A673 (cell line): ENCODE results near the gene DRD2. TPM values are rescaled to one million over a fixed set of nuclear protein-coding genes. Genes with fewer than 3 reads are reported as not detected.

Experiments
- BruUV-seq: library from RNA; stranded (reverse); fragments of 400-500 nt; replicated peaks from 2 replicates; lab custom pipeline; 2021; lab: Mats Ljungman, UMichigan
- CTCF ChIA-PET: fragments of 300-600 bp; sonication (Branson Sonifier 250); formaldehyde crosslinking; loops from one replicate; lab custom pipeline; 2022; ENCODE audit warnings: antibody characterized with exemption; lab: Charles Lee
- POLR2A ChIA-PET: fragments of 300-600 bp; sonication (Branson Sonifier 250); formaldehyde crosslinking; loops from one replicate; lab custom pipeline; 2022; ENCODE audit warnings: antibody characterized with exemption; ENCODE audit not compliant: low non-redundant PET; lab: Charles Lee
- DNase-seq: peaks from one replicate; pipeline ENCODE4 v3.0.0-alpha.2; 2015; ENCODE audit warnings: low spot score
- H3K27ac ChIP-seq: fragments of 200-600 bp; sonication (generic); 2 replicates; pipeline ENCODE4 v1.5.1; 2016; ENCODE audit warnings: mixed run types, low read depth, mild to moderate bottlenecking, mixed read lengths, antibody characterized with exemption, low read length; ENCODE audit not compliant: poor library complexity, severe bottlenecking
- H3K27me3 ChIP-seq: fragments of 200-600 bp; sonication (generic); replicated peaks from 2 replicates; pipeline ENCODE4 v1.6.1; 2017; ENCODE audit warnings: mixed run types, low read depth, mild to moderate bottlenecking, mixed read lengths, antibody characterized with exemption, low read length; ENCODE audit not compliant: insufficient read depth, poor library complexity
- H3K36me3 ChIP-seq: fragments of 200-600 bp; sonication (generic); 2 replicates; pipeline ENCODE4 v1.6.1; 2016; ENCODE audit warnings: mixed run types, mild to moderate bottlenecking, mixed read lengths, antibody characterized with exemption, low read length; ENCODE audit not compliant: insufficient read depth, poor library complexity, severe bottlenecking
- H3K4me1 ChIP-seq: fragments of 200-600 bp; sonication (generic); 2 replicates; pipeline ENCODE4 v1.6.1; 2017; ENCODE audit warnings: mixed run types, mild to moderate bottlenecking, mixed read lengths, antibody characterized with exemption, low read length; ENCODE audit not compliant: insufficient read depth, poor library complexity, severe bottlenecking
- H3K4me3 ChIP-seq: fragments of 200-600 bp; sonication (generic); 2 replicates; pipeline ENCODE4 v1.5.1; 2016; ENCODE audit warnings: low read depth, mixed run types, mild to moderate bottlenecking, mixed read lengths, low read length; ENCODE audit not compliant: poor library complexity, severe bottlenecking
- H3K9me3 ChIP-seq: fragments of 200-600 bp; sonication (generic); 2 replicates; pipeline ENCODE4 v1.6.1; 2016; ENCODE audit warnings: mixed run types, low read depth, mild to moderate bottlenecking, mixed read lengths, antibody characterized with exemption, low read length; ENCODE audit not compliant: poor library complexity, severe bottlenecking
- CTCF ChIP-seq: fragments of 300-800, 200-600 bp; sonication (generic); conservative IDR thresholded peaks from 2 replicates; pipeline ENCODE4 v1.5.1; 2017; ENCODE audit warnings: low read depth, mild to moderate bottlenecking, antibody characterized with exemption, low read length, moderate library complexity, mixed read lengths
- EZH2 ChIP-seq: fragments of 200-600 bp; sonication (generic); IDR thresholded peaks from 2 replicates; pipeline ENCODE4 v1.6.1; 2017; ENCODE audit warnings: borderline replicate concordance, low read depth, mild to moderate bottlenecking, mixed read lengths, antibody characterized with exemption, low read length; ENCODE audit not compliant: poor library complexity, severe bottlenecking
- intact Hi-C: fragments of 100-400 bp; cut with micrococcal nuclease; formaldehyde crosslinking; loops from one replicate; pipeline ENCODE4 v1.10.0; 2022; ENCODE audit not compliant: unreplicated experiment
- total RNA-seq: library from RNA; stranded (reverse); gene quantifications from 2 replicates; pipeline ENCODE4 v1.2.3, GENCODE V29; 2021

Gene DRD2
- total RNA-seq, 1 experiment from 2014 or later, result 0.39 TPM

GRCh38 chr11:113369411-113369810 is 105.8 kb downstream of the DRD2 start:
- CTCF ChIA-PET, result no interaction called here
- DNase-seq, result no peak

DNA sequence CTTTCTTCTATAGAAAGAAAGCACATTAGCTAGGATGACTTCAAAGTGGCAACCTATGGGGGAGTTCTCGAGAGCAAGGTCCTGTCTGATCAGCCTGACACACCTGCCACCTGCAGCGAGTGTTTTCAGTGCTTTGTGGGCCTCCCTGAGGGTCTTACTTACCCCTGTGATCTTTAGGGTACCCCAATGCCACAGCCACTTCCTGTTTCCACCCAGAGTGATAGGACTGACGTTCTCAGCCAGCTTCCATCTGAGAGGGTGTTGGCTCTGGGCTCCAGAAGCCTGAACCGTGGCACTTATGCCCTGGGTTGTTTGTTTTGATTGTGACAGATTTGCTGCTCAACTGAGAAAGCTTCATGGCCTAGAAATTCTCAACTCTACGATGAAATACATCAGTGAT is 109.3 kb downstream of the DRD2 start:
- DNase-seq, result no peak
- H3K4me1 ChIP-seq, result no peaks in the 10 kb centered on the region
- no peak overlapping the region for H3K4me3 ChIP-seq
- TF ChIP-seq EZH2, result no peak
- TF ChIP-seq CTCF, result no peak
- no TSS peak for BruUV-seq
- H3K36me3 ChIP-seq, result no peaks in the 10 kb centered on the region
- H3K27me3 ChIP-seq, result peaks cover 6% of the 10 kb centered on the region
- POLR2A ChIA-PET, result no interaction called here
- H3K9me3 ChIP-seq, result no peaks in the 10 kb centered on the region
- intact Hi-C loops, result no loop called here
- CTCF ChIA-PET, result no interaction called here
- no peak overlapping the region for H3K27ac ChIP-seq

More at GRCh38 chr11:113369411-113369810, 105.8 kb downstream of the DRD2 start:
- H3K36me3 ChIP-seq, result no peaks in the 10 kb centered on the region
- H3K4me3 ChIP-seq, result no peak overlapping the region
- no peaks in the 10 kb centered on the region for H3K4me1 ChIP-seq
- no peak for TF ChIP-seq CTCF
- no peak for TF ChIP-seq EZH2
- POLR2A ChIA-PET, result no interaction called here
- H3K9me3 ChIP-seq, result no peaks in the 10 kb centered on the region
- BruUV-seq, result no TSS peak
- intact Hi-C loops, result no loop called here
- no peaks in the 10 kb centered on the region for H3K27me3 ChIP-seq
- no peak overlapping the region for H3K27ac ChIP-seq

DNA sequence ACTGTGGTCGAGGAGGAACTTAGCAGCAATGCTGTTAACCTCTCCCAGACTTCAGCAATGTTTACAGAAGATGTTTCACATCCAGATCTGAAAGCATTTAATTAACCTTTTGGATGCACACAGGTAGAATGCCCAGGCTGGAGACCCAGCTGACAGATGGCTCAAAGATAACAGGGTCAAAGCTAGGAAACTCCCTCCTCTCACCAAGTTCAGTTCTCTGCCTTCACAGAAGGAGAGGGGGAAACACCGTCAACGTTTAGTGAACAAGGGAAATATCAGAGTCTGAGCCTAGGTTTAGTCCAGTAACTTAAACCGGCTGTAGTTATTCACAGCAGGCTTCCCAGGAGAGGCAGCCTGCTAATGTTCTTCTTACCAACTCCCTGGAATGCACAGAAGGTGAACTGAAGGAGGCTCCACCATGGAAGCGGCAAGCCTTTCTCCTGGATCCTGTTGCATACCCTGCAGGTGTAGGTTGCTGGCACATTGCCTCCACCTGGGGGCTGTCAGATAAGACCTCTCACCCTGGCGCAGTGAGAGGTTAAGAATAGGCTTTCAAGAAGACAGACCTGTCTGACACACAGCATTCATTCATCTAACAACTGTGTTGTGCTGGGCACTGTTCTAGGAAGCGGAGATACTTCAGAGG is 111.1 kb downstream of the DRD2 start:
- Histone ChIP-seq H3K36me3 (no peaks in the 10 kb centered on the region), H3K4me3 (no peak overlapping the region), H3K4me1 (no peaks in the 10 kb centered on the region), H3K9me3 (no peaks in the 10 kb centered on the region), H3K27me3 (peaks cover 15% of the 10 kb centered on the region), H3K27ac (no peak overlapping the region)
- no peak for DNase-seq
- TF ChIP-seq EZH2 (no peak), CTCF (no peak)
- POLR2A ChIA-PET, result no interaction called here
- CTCF ChIA-PET, result no interaction called here
- intact Hi-C loops, result no loop called here
- BruUV-seq, result no TSS peak
